ENCODE results near the gene TMEM167A.
A peak's percentile ranks its signal among the peaks of the same experiment; 100 is the strongest.

TMEM167A gene

GRCh38 chr5:83076742-83077661, at the start of gene TMEM167A, which contains the start of gene XRCC4:
TSS of gene TMEM167A (minus strand) at chr5:83077394. CDS start at chr5:83077323, 71 bp downstream.
TSS of gene XRCC4 (plus strand) at chr5:83077547. CDS start at chr5:83104920, 27,373 bp downstream.
- H3K27ac ChIP-seq, result peak within 1 kb of the TSS; percentile 55; the same call in 1 of the 2 replicates

GRCh38 chr5:83126501-83126900, 49.3 kb upstream of the TMEM167A start:
- no peak overlapping the region for H3K27ac ChIP-seq

More at GRCh38 chr5:83076742-83077661, at the start of gene TMEM167A, which contains the start of gene XRCC4:
- no peak for TF ChIP-seq CTCF (conservative IDR thresholded peaks at IDR 0.05)

GRCh38 chr5:83125560-83125959, 48.4 kb upstream of the TMEM167A start:
- TF ChIP-seq CTCF (conservative IDR thresholded peaks at IDR 0.05), result no peak
- no peak overlapping the region for H3K27ac ChIP-seq

More at GRCh38 chr5:83126501-83126900, 49.3 kb upstream of the TMEM167A start:
- TF ChIP-seq CTCF (conservative IDR thresholded peaks at IDR 0.05), result no peak

GRCh38 chr5:83124593-83124992, 47.4 kb upstream of the TMEM167A start:
- H3K27ac ChIP-seq, result no peak overlapping the region
- no peak for TF ChIP-seq CTCF (conservative IDR thresholded peaks at IDR 0.05)

- no peak overlapping the region for H3K27ac ChIP-seq
- TF ChIP-seq CTCF (conservative IDR thresholded peaks at IDR 0.05), result no peak
Measured at GRCh38 chr5:83118976-83119375, 41.8 kb upstream of the TMEM167A start.

GRCh38 chr5:83118471-83118870, 41.3 kb upstream of the TMEM167A start:
- TF ChIP-seq CTCF (conservative IDR thresholded peaks at IDR 0.05), result no peak
- no peak overlapping the region for H3K27ac ChIP-seq

- H3K27ac ChIP-seq, result no peak overlapping the region
- TF ChIP-seq CTCF (conservative IDR thresholded peaks at IDR 0.05), result no peak
Measured at GRCh38 chr5:83115816-83116215, 38.6 kb upstream of the TMEM167A start.

Measured in VCaP (cell line).